ENCODE results near the gene ACAA2.

The ACAA2 gene

GRCh38 chr18:49853436-49853835, 40.1 kb upstream of the ACAA2 start:
- DNase-seq (ENCODE audit: low read depth) = no peak
- Histone ChIP-seq H3K9ac (ENCODE audit: low read length) (no peak overlapping the region), H3K27me3 (replicated peaks; ENCODE audit: control insufficient read depth, insufficient read depth, low read length) (peaks cover 13% of the 10 kb centered on the region), H3K9me3 (ENCODE audit: control insufficient read depth, low read length) (no peaks in the 10 kb centered on the region), H3K4me3 (ENCODE audit: low read length) (no peak overlapping the region), H3K36me3 (ENCODE audit: control insufficient read depth, insufficient read depth, low read length, severe bottlenecking) (no peaks in the 10 kb centered on the region), H3K4me1 (ENCODE audit: control insufficient read depth, insufficient read depth, low read length) (no peaks in the 10 kb centered on the region)

- Histone ChIP-seq H3K27me3 (replicated peaks; ENCODE audit: control insufficient read depth, insufficient read depth, low read length) (peaks cover 13% of the 10 kb centered on the region), H3K9ac (ENCODE audit: low read length) (no peak overlapping the region), H3K9me3 (ENCODE audit: control insufficient read depth, low read length) (no peaks in the 10 kb centered on the region), H3K4me1 (ENCODE audit: control insufficient read depth, insufficient read depth, low read length) (no peaks in the 10 kb centered on the region), H3K36me3 (ENCODE audit: control insufficient read depth, insufficient read depth, low read length, severe bottlenecking) (no peaks in the 10 kb centered on the region), H3K4me3 (ENCODE audit: low read length) (no peak overlapping the region)
- no peak for DNase-seq (ENCODE audit: low read depth)
Measured at GRCh38 chr18:49853011-49853410, 39.7 kb upstream of the ACAA2 start.

GRCh38 chr18:49851624-49852023, 38.3 kb upstream of the ACAA2 start:
- Histone ChIP-seq H3K9me3 (ENCODE audit: control insufficient read depth, low read length) (no peaks in the 10 kb centered on the region), H3K27me3 (replicated peaks; ENCODE audit: control insufficient read depth, insufficient read depth, low read length) (peaks cover 13% of the 10 kb centered on the region), H3K4me1 (ENCODE audit: control insufficient read depth, insufficient read depth, low read length) (no peaks in the 10 kb centered on the region), H3K36me3 (ENCODE audit: control insufficient read depth, insufficient read depth, low read length, severe bottlenecking) (no peaks in the 10 kb centered on the region), H3K9ac (ENCODE audit: low read length) (no peak overlapping the region), H3K4me3 (ENCODE audit: low read length) (no peak overlapping the region)
- no peak for DNase-seq (ENCODE audit: low read depth)

- H3K27me3 ChIP-seq (replicated peaks; ENCODE audit: control insufficient read depth, insufficient read depth, low read length) = peaks cover 13% of the 10 kb centered on the region
- H3K36me3 ChIP-seq (ENCODE audit: control insufficient read depth, insufficient read depth, low read length, severe bottlenecking) = no peaks in the 10 kb centered on the region
- no peak for DNase-seq (ENCODE audit: low read depth)
- H3K9ac ChIP-seq (ENCODE audit: low read length) = no peak overlapping the region
- no peaks in the 10 kb centered on the region for H3K9me3 ChIP-seq (ENCODE audit: control insufficient read depth, low read length)
- peaks cover 6% of the 10 kb centered on the region for H3K4me1 ChIP-seq (ENCODE audit: control insufficient read depth, insufficient read depth, low read length)
- no peak overlapping the region for H3K4me3 ChIP-seq (ENCODE audit: low read length)
Measured at GRCh38 chr18:49850636-49851035, 37.3 kb upstream of the ACAA2 start.

- H3K4me3 ChIP-seq (ENCODE audit: low read length) = no peak overlapping the region
- H3K9me3 ChIP-seq (ENCODE audit: control insufficient read depth, low read length) = no peaks in the 10 kb centered on the region
- DNase-seq (ENCODE audit: low read depth) = peak; percentile 37
Measured at GRCh38 chr18:49849331-49850217, 36.2 kb upstream of the ACAA2 start.

GRCh38 chr18:49848115-49848514, 34.8 kb upstream of the ACAA2 start:
- DNase-seq (ENCODE audit: low read depth) = no peak
- Histone ChIP-seq H3K9ac (ENCODE audit: low read length) (no peak overlapping the region), H3K27me3 (replicated peaks; ENCODE audit: control insufficient read depth, insufficient read depth, low read length) (peaks cover 10% of the 10 kb centered on the region), H3K4me3 (ENCODE audit: low read length) (no peak overlapping the region), H3K36me3 (ENCODE audit: control insufficient read depth, insufficient read depth, low read length, severe bottlenecking) (no peaks in the 10 kb centered on the region), H3K9me3 (ENCODE audit: control insufficient read depth, low read length) (no peaks in the 10 kb centered on the region), H3K4me1 (ENCODE audit: control insufficient read depth, insufficient read depth, low read length) (peaks cover 12% of the 10 kb centered on the region)

More at GRCh38 chr18:49849331-49850217, 36.2 kb upstream of the ACAA2 start:
- Histone ChIP-seq H3K36me3 (ENCODE audit: control insufficient read depth, insufficient read depth, low read length, severe bottlenecking) (no peaks in the 10 kb centered on the region), H3K27me3 (replicated peaks; ENCODE audit: control insufficient read depth, insufficient read depth, low read length) (peaks cover 13% of the 10 kb centered on the region), H3K9ac (ENCODE audit: low read length) (no peak overlapping the region), H3K4me1 (ENCODE audit: control insufficient read depth, insufficient read depth, low read length) (peaks cover 8% of the 10 kb centered on the region)

- no peaks in the 10 kb centered on the region for H3K36me3 ChIP-seq (ENCODE audit: control insufficient read depth, insufficient read depth, low read length, severe bottlenecking)
- DNase-seq (ENCODE audit: low read depth) = no peak
- H3K27me3 ChIP-seq (replicated peaks; ENCODE audit: control insufficient read depth, insufficient read depth, low read length) = peaks cover 10% of the 10 kb centered on the region
- H3K9me3 ChIP-seq (ENCODE audit: control insufficient read depth, low read length) = no peaks in the 10 kb centered on the region
- H3K4me1 ChIP-seq (ENCODE audit: control insufficient read depth, insufficient read depth, low read length) = peaks cover 12% of the 10 kb centered on the region
- no peak overlapping the region for H3K9ac ChIP-seq (ENCODE audit: low read length)
- H3K4me3 ChIP-seq (ENCODE audit: low read length) = no peak overlapping the region
Measured at GRCh38 chr18:49847524-49847923, 34.2 kb upstream of the ACAA2 start.

- Histone ChIP-seq H3K9ac (ENCODE audit: low read length) (no peak overlapping the region), H3K4me3 (ENCODE audit: low read length) (no peak overlapping the region), H3K27me3 (replicated peaks; ENCODE audit: control insufficient read depth, insufficient read depth, low read length) (peaks cover 10% of the 10 kb centered on the region), H3K4me1 (ENCODE audit: control insufficient read depth, insufficient read depth, low read length) (peaks cover 12% of the 10 kb centered on the region), H3K9me3 (ENCODE audit: control insufficient read depth, low read length) (no peaks in the 10 kb centered on the region), H3K36me3 (ENCODE audit: control insufficient read depth, insufficient read depth, low read length, severe bottlenecking) (no peaks in the 10 kb centered on the region)
- DNase-seq (ENCODE audit: low read depth) = no peak
Measured at GRCh38 chr18:49846718-49847470, 33.6 kb upstream of the ACAA2 start.

- Histone ChIP-seq H3K27me3 (replicated peaks; ENCODE audit: control insufficient read depth, insufficient read depth, low read length) (peaks cover 10% of the 10 kb centered on the region), H3K4me3 (ENCODE audit: low read length) (no peak overlapping the region), H3K36me3 (ENCODE audit: control insufficient read depth, insufficient read depth, low read length, severe bottlenecking) (no peaks in the 10 kb centered on the region), H3K4me1 (ENCODE audit: control insufficient read depth, insufficient read depth, low read length) (peaks cover 12% of the 10 kb centered on the region), H3K9me3 (ENCODE audit: control insufficient read depth, low read length) (no peaks in the 10 kb centered on the region), H3K9ac (ENCODE audit: low read length) (no peak overlapping the region)
- peak; percentile 20 for DNase-seq (ENCODE audit: low read depth)
Measured at GRCh38 chr18:49846361-49846662, 33.0 kb upstream of the ACAA2 start.

- Histone ChIP-seq H3K4me3 (ENCODE audit: low read length) (no peak overlapping the region), H3K9ac (ENCODE audit: low read length) (no peak overlapping the region), H3K4me1 (ENCODE audit: control insufficient read depth, insufficient read depth, low read length) (peaks cover 12% of the 10 kb centered on the region)
Measured at GRCh38 chr18:49845629-49846360, 32.5 kb upstream of the ACAA2 start.

GRCh38 chr18:49844903-49845302, 31.6 kb upstream of the ACAA2 start:
- Histone ChIP-seq H3K27me3 (replicated peaks; ENCODE audit: control insufficient read depth, insufficient read depth, low read length) (peaks cover 10% of the 10 kb centered on the region), H3K36me3 (ENCODE audit: control insufficient read depth, insufficient read depth, low read length, severe bottlenecking) (no peaks in the 10 kb centered on the region), H3K4me3 (ENCODE audit: low read length) (no peak overlapping the region), H3K9ac (ENCODE audit: low read length) (no peak overlapping the region), H3K4me1 (ENCODE audit: control insufficient read depth, insufficient read depth, low read length) (peaks cover 19% of the 10 kb centered on the region), H3K9me3 (ENCODE audit: control insufficient read depth, low read length) (no peaks in the 10 kb centered on the region)
- DNase-seq (ENCODE audit: low read depth) = no peak

More at GRCh38 chr18:49845629-49846360, 32.5 kb upstream of the ACAA2 start:
- no peaks in the 10 kb centered on the region for H3K9me3 ChIP-seq (ENCODE audit: control insufficient read depth, low read length)
- H3K36me3 ChIP-seq (ENCODE audit: control insufficient read depth, insufficient read depth, low read length, severe bottlenecking) = no peaks in the 10 kb centered on the region
- no peak for DNase-seq (ENCODE audit: low read depth)
- H3K27me3 ChIP-seq (replicated peaks; ENCODE audit: control insufficient read depth, insufficient read depth, low read length) = peaks cover 10% of the 10 kb centered on the region

Data from adipocyte (in vitro differentiated cells).